HG03039 (cell line): ENCODE results near the gene DAAM1.

Experiments
- ATAC-seq: cut with Tn5 transposase; IDR thresholded peaks from one replicate; pipeline ENCODE4 v1.9.1; 2021; ENCODE audit warnings: mild to moderate bottlenecking, moderate library complexity; ENCODE audit not compliant: unreplicated experiment

The DAAM1 gene

GRCh38 chr14:59407246-59408010, 219.0 kb downstream of the DAAM1 start:
- no peak for ATAC-seq

- ATAC-seq, result no peak
Measured at GRCh38 chr14:59415836-59416602, 227.6 kb downstream of the DAAM1 start.

GRCh38 chr14:59417311-59417710, 228.8 kb downstream of the DAAM1 start:
- ATAC-seq, result no peak

- no peak for ATAC-seq
Measured at GRCh38 chr14:59419303-59419702, 230.8 kb downstream of the DAAM1 start.
